Measurements from ENCODE around the gene FIGLA. TPM values are rescaled to one million over a fixed set of nuclear protein-coding genes. Genes with fewer than 3 reads are reported as not detected.

Gene FIGLA
- total RNA-seq, 1 donor = not detected

DNA sequence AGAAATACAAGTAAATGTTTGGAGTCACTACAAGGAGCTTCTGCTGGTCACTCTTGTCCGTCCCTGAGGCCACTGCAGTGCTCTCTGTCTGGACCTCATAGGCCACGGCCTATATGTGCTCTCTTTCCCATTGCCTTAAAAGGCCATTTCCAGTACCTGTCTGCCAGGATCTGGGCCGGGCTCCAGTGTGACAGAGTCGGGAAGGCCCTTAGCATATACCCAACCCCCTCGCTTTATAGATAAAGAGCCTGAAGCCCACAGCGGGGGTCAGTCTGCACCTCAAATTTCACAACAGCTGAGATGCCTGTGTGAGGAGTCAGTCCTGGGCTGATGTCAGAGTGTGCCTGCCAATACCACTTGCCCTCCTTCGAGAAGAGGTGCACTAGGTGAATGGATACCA lies 62.3 kb downstream of the FIGLA start:
- H3K4me3 ChIP-seq (ENCODE audit: low read length) = no peak overlapping the region
- H3K9me3 ChIP-seq (ENCODE audit: low read depth, low read length) = no peaks in the 10 kb centered on the region
- no peaks in the 10 kb centered on the region for H3K27me3 ChIP-seq (ENCODE audit: insufficient read depth, low read length)
- no peaks in the 10 kb centered on the region for H3K4me1 ChIP-seq (ENCODE audit: insufficient read depth, low read length)

Other genes with a start within 250 kb of the FIGLA start
- 0.63 TPM for gene TGFA, start 236.8 kb downstream of the FIGLA start, total RNA-seq
- 2.4 TPM for gene ADD2, start 22.4 kb downstream of the FIGLA start, total RNA-seq
- gene CLEC4F, start 30.0 kb upstream of the FIGLA start, total RNA-seq = 0.21 TPM
- 0.10 TPM for gene CD207, start 45.2 kb upstream of the FIGLA start, total RNA-seq
- not detected for gene VAX2, start 109.9 kb upstream of the FIGLA start, total RNA-seq
- gene ATP6V1B1, start 145.3 kb upstream of the FIGLA start, total RNA-seq = not detected
- gene ANKRD53, start 188.0 kb upstream of the FIGLA start, total RNA-seq = 0.10 TPM
- gene TEX261, start 204.2 kb upstream of the FIGLA start, total RNA-seq = 16.7 TPM

All from mononuclear cell (primary cell).